Fibroblast of pulmonary artery (primary cell): Measurements from ENCODE around the gene PKDCC.
"Not testable (repeated sequence)": the region's sequence is repeated elsewhere in the genome, so short reads cannot be mapped to it uniquely, and the experiment has no call there.

Experiments used
- DNase-seq: peaks from one replicate; pipeline ENCODE4 v3.0.0-alpha.2; 2010; ENCODE audit warnings: low read depth
- H3K4me3 ChIP-seq: replicated peaks from 2 replicates; pipeline ENCODE4 v1.5.1; 2011; ENCODE audit warnings: low read depth, mild to moderate bottlenecking, control low read depth, low read length, moderate library complexity
- CTCF ChIP-seq: IDR thresholded peaks from 2 replicates; pipeline ENCODE4 v1.5.1; 2011; ENCODE audit warnings: mild to moderate bottlenecking, control low read depth, low read length, inconsistent platforms; ENCODE audit errors: missing control alignments

PKDCC gene

GRCh38 chr2:42061839-42062238, 14.0 kb downstream of the PKDCC start:
- H3K4me3 ChIP-seq, result no peak overlapping the region
- TF ChIP-seq CTCF, result no peak
- no peak for DNase-seq

GRCh38 chr2:42063431-42064171, 15.8 kb downstream of the PKDCC start:
- peak; percentile 57 for DNase-seq
- TF ChIP-seq CTCF, result no peak

GRCh38 chr2:42064417-42064942, 16.7 kb downstream of the PKDCC start:
- DNase-seq, result peak; percentile 66
- no peak overlapping the region for H3K4me3 ChIP-seq
- no peak for TF ChIP-seq CTCF

More at GRCh38 chr2:42063431-42064171, 15.8 kb downstream of the PKDCC start:
- H3K4me3 ChIP-seq, result no peak overlapping the region

GRCh38 chr2:42065753-42066152, 17.9 kb downstream of the PKDCC start:
- not testable (repeated sequence) for H3K4me3 ChIP-seq

GRCh38 chr2:42067001-42067400, 19.2 kb downstream of the PKDCC start:
- not testable (repeated sequence) for H3K4me3 ChIP-seq, DNase-seq

More at GRCh38 chr2:42065753-42066152, 17.9 kb downstream of the PKDCC start:
- not testable (repeated sequence) for DNase-seq

- DNase-seq, result no peak
- no peak overlapping the region for H3K4me3 ChIP-seq
- no peak for TF ChIP-seq CTCF
Measured at GRCh38 chr2:42067521-42067920, 19.7 kb downstream of the PKDCC start.

GRCh38 chr2:42068571-42069178, 20.9 kb downstream of the PKDCC start:
- TF ChIP-seq CTCF, result no peak
- no peak for DNase-seq

GRCh38 chr2:42069568-42069967, 21.7 kb downstream of the PKDCC start:
- H3K4me3 ChIP-seq, result no peak overlapping the region
- no peak for TF ChIP-seq CTCF
- DNase-seq, result no peak

More at GRCh38 chr2:42068571-42069178, 20.9 kb downstream of the PKDCC start:
- H3K4me3 ChIP-seq, result no peak overlapping the region
